CD4-positive, alpha-beta T cell (primary cell): ENCODE measurements around the gene C4orf54. TPM values are rescaled to one million over a fixed set of nuclear protein-coding genes. Genes with fewer than 3 reads are reported as not detected.

ENCODE experiments used
- ATAC-seq: fragments of 200-7000 bp; cut with Tn5 transposase; one replicate; pipeline ENCODE4 v1.10.0; 2022; ENCODE audit warnings: mild to moderate bottlenecking; ENCODE audit not compliant: poor library complexity
- CTCF ChIA-PET: fragments of 350-600 bp; sonication (Branson Sonifier 250); formaldehyde crosslinking; loops from one replicate; lab custom pipeline; 2021; ENCODE audit warnings: antibody characterized with exemption, inconsistent platforms; lab: Charles Lee
- POLR2A ChIA-PET: fragments of 350-600 bp; sonication (Branson Sonifier 250); formaldehyde crosslinking; loops from one replicate; lab custom pipeline; 2021; ENCODE audit warnings: antibody characterized with exemption, inconsistent platforms; lab: Charles Lee
- DNase-seq, 14 experiments: peaks; one replicate each; pipeline ENCODE4 v3.0.0-alpha.2; 2013 to 2020; ENCODE audit warnings: mixed read lengths in 2 of 14
- H3K27ac ChIP-seq, 2 donors: one replicate each; pipeline versions ENCODE4 v1.5.1 to v1.7.0; 2013; ENCODE audit warnings: low read length in 2 of 2, low read depth in 1 of 2, mild to moderate bottlenecking in 1 of 2
- H3K27me3 ChIP-seq, 2 experiments: 1 replicate in 1 of 2; 2 replicates in 1 of 2; pipeline versions ENCODE4 v1.6.1 to v1.7.0; 2013; ENCODE audit warnings: low read length in 2 of 2, control low read depth in 1 of 2, mild to moderate bottlenecking in 1 of 2, moderate library complexity in 1 of 2; ENCODE audit not compliant: insufficient read depth in 2 of 2, control insufficient read depth in 1 of 2
- H3K36me3 ChIP-seq: one replicate; pipeline ENCODE4 v1.6.1; 2013; ENCODE audit warnings: low read length, control low read depth; ENCODE audit not compliant: insufficient read depth
- H3K4me1 ChIP-seq: one replicate; pipeline ENCODE4 v1.6.1; 2013; ENCODE audit warnings: low read length, control low read depth; ENCODE audit not compliant: insufficient read depth
- H3K4me3 ChIP-seq: one replicate; pipeline ENCODE4 v1.5.1; 2013; ENCODE audit warnings: mild to moderate bottlenecking, low read length, moderate library complexity
- H3K9me3 ChIP-seq, 2 experiments: 1 replicate in 1 of 2; 2 replicates in 1 of 2; pipeline versions ENCODE4 v1.6.1 to v1.7.0; 2013; ENCODE audit warnings: low read length in 2 of 2, mild to moderate bottlenecking in 2 of 2, control low read depth in 1 of 2, moderate library complexity in 1 of 2; ENCODE audit not compliant: control insufficient read depth in 1 of 2, insufficient read depth in 1 of 2
- H3K27ac Mint-ChIP-seq: one replicate; pipeline ENCODE4 v1.8.0; 2020; ENCODE audit warnings: mixed read lengths
- H3K27me3 Mint-ChIP-seq: one replicate; pipeline ENCODE4 v1.8.0; 2021; ENCODE audit warnings: mixed read lengths
- H3K36me3 Mint-ChIP-seq: one replicate; pipeline ENCODE4 v1.8.0; 2021; ENCODE audit warnings: low read depth, mixed read lengths
- H3K4me1 Mint-ChIP-seq: one replicate; pipeline ENCODE4 v1.8.0; 2021; ENCODE audit warnings: low read depth, mixed read lengths
- H3K4me3 Mint-ChIP-seq: one replicate; pipeline ENCODE4 v1.8.0; 2020; ENCODE audit warnings: mild to moderate bottlenecking, mixed read lengths
- H3K9me3 Mint-ChIP-seq: one replicate; pipeline ENCODE4 v1.8.0; 2020; ENCODE audit warnings: mixed read lengths
- CTCF ChIP-seq: fragments of 200-600 bp; IDR thresholded peaks from one replicate; pipeline ENCODE4 v1.8.0; 2022; ENCODE audit warnings: antibody characterized with exemption, mild to moderate bottlenecking
- intact Hi-C, 2 experiments: fragments of 100-400 bp; cut with DNase I in 1 of 2; cut with micrococcal nuclease in 1 of 2; formaldehyde crosslinking; loops; one replicate each; pipeline versions ENCODE4 v1.15.1 to v1.9.0; 2023 to 2025; cut with DNase I, micrococcal nuclease
- total RNA-seq, 174 experiments: library from RNA in 2 of 174; stranded (reverse) in 2 of 174; gene quantifications; one replicate each; pipeline ENCODE4 v1.2.3 and lab custom pipeline; 2021 to 2026

Gene C4orf54
- total RNA-seq, 2 experiments from 2014 or later: not detected

- no peak overlapping the region for H3K4me3 Mint-ChIP-seq
- no peak overlapping the region for H3K27ac ChIP-seq
- H3K9me3 ChIP-seq: no peaks in the 10 kb centered on the region
- H3K27me3 ChIP-seq: no peaks in the 10 kb centered on the region
- no peaks in the 10 kb centered on the region for H3K36me3 ChIP-seq
- no peak overlapping the region for H3K27ac Mint-ChIP-seq
- intact Hi-C loops: no loop called here
- ATAC-seq (no peak), DNase-seq (no peak)
- H3K36me3 Mint-ChIP-seq: no peaks in the 10 kb centered on the region
- no peak overlapping the region for H3K4me3 ChIP-seq
- POLR2A ChIA-PET: no interaction called here
- CTCF ChIA-PET: no interaction called here
- peaks cover 24% of the 10 kb centered on the region for H3K27me3 Mint-ChIP-seq
- no peaks in the 10 kb centered on the region for H3K9me3 Mint-ChIP-seq
- TF ChIP-seq CTCF: no peak
- H3K4me1 Mint-ChIP-seq: no peaks in the 10 kb centered on the region
- no peaks in the 10 kb centered on the region for H3K4me1 ChIP-seq
Measured at GRCh38 chr4:99630857-99631360, 26.7 kb downstream of the C4orf54 start.

- Mint-ChIP-seq H3K36me3 (no peaks in the 10 kb centered on the region), H3K4me1 (no peaks in the 10 kb centered on the region), H3K27ac (no peak overlapping the region), H3K27me3 (peaks cover 24% of the 10 kb centered on the region), H3K9me3 (no peaks in the 10 kb centered on the region), H3K4me3 (no peak overlapping the region)
- Histone ChIP-seq H3K4me1 (no peaks in the 10 kb centered on the region), H3K27me3 (no peaks in the 10 kb centered on the region), H3K36me3 (no peaks in the 10 kb centered on the region), H3K4me3 (no peak overlapping the region), H3K9me3 (no peaks in the 10 kb centered on the region), H3K27ac (no peak overlapping the region)
- ChIA-PET CTCF (no interaction called here), POLR2A (no interaction called here)
- no peak for TF ChIP-seq CTCF
- DNase-seq (no peak), ATAC-seq (no peak)
- intact Hi-C loops: no loop called here
Measured at GRCh38 chr4:99629962-99630554, 27.6 kb downstream of the C4orf54 start.

DNA sequence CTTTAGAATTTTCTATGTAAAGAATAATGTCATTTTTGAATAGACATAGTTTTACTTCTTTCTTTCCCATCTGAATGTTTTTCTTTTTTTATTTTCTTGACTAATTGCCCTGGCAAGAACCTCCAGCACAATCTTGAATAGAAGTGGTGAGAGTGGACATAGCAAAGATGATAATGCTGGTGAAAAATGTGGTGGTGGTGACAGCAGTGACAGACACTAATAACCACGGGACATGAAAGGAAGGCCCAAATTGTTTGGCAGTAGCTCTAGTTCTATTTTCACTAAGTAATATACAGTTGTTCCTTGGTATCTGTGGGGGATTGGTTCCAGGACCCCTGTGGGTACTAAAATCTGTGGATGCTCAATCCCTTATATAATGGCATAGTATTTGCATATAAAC lies 29.6 kb downstream of the C4orf54 start:
- TF ChIP-seq CTCF: no peak
- POLR2A ChIA-PET: no interaction called here
- H3K4me3 ChIP-seq: no peak overlapping the region
- no peak for ATAC-seq
- no peaks in the 10 kb centered on the region for H3K36me3 Mint-ChIP-seq
- H3K27ac ChIP-seq: no peak overlapping the region
- DNase-seq: no peak
- no peaks in the 10 kb centered on the region for H3K4me1 ChIP-seq
- CTCF ChIA-PET: no interaction called here
- H3K27me3 Mint-ChIP-seq: peaks cover 28% of the 10 kb centered on the region
- no peak overlapping the region for H3K4me3 Mint-ChIP-seq
- H3K36me3 ChIP-seq: no peaks in the 10 kb centered on the region
- H3K27me3 ChIP-seq: no peaks in the 10 kb centered on the region
- no peaks in the 10 kb centered on the region for H3K9me3 ChIP-seq
- H3K9me3 Mint-ChIP-seq: no peaks in the 10 kb centered on the region
- intact Hi-C loops: no loop called here
- no peaks in the 10 kb centered on the region for H3K4me1 Mint-ChIP-seq
- no peak overlapping the region for H3K27ac Mint-ChIP-seq
